ENCODE data around the gene VSIG4. TPM values are rescaled to one million over a fixed set of nuclear protein-coding genes. Genes with fewer than 3 reads are reported as not detected.

VSIG4 gene
- total and polyA plus RNA-seq, 10 of the 15 experiments (the other 5 are each of a cell fraction or from before 2014, with no cell fraction given) = 0.05 to 0.36 TPM; not detected in 8

- H3K27ac ChIP-seq (ENCODE audit: control insufficient read depth, insufficient read depth) = no peak overlapping the region
- H3K9me3 ChIP-seq (replicated peaks; ENCODE audit: control insufficient read depth, insufficient read depth, low read length) = no peaks in the 10 kb centered on the region; the same call in 1 of the 3 replicates
- H4K20me1 ChIP-seq (ENCODE audit: control insufficient read depth, insufficient read depth) = no peaks in the 10 kb centered on the region
- in situ Hi-C loops (cut with MboI) = no loop called here
- no peaks in the 10 kb centered on the region for H3K27me3 ChIP-seq (replicated peaks in 1 of 2; ENCODE audit: control insufficient read depth in 2 of 2, insufficient read depth in 2 of 2, low read length in 1 of 2)
- no peak overlapping the region for H3K4me3 ChIP-seq
- no peak for ATAC-seq
- H3K4me2 ChIP-seq (ENCODE audit: control insufficient read depth, insufficient read depth) = no peak overlapping the region
- intact Hi-C loops (cut with micrococcal nuclease; ENCODE audit: unreplicated experiment) = loop anchor here (2.0 kb wide), 1 partner anchor 31 kb away; no protein-coding TSS in a partner anchor
- no TSS peak for BruUV-seq (replicated peaks)
- no peaks in the 10 kb centered on the region for H3K79me2 ChIP-seq (ENCODE audit: control insufficient read depth, insufficient read depth, low read length)
- ChIA-PET CTCF (interaction anchor here (0.8 to 5.5 kb wide), 4 partner anchors 13 to 120 kb away, joined by 3 to 35 read pairs (median 4); no protein-coding TSS in a partner anchor), POLR2A (no interaction called here), SMC1A (ENCODE audit: uncharacterized antibody, unreplicated experiment) (interaction anchor here (0.6 to 2.0 kb wide), 6 partner anchors 12 to 122 kb away, joined by 3 to 8 read pairs (median 4); no protein-coding TSS in a partner anchor), RAD21 (ENCODE audit: unreplicated experiment) (interaction anchor here (0.9 to 5.7 kb wide), 5 partner anchors 26 to 356 kb away, joined by 3 to 47 read pairs (median 3); no protein-coding TSS in a partner anchor)
- WGBS (ENCODE audit: insufficient coverage, insufficient replicate concordance, low lambda C conversion rate, missing lambda C conversion rate) = 100% methylated on average over 3 of the region's 3 CpGs
- peaks cover 34% of the 10 kb centered on the region for H3K4me1 ChIP-seq (ENCODE audit: control insufficient read depth, insufficient read depth, low read length)
- H3K36me3 ChIP-seq (ENCODE audit: control insufficient read depth in 2 of 2, insufficient read depth in 2 of 2, low read length in 1 of 2) = no peaks in the 10 kb centered on the region
- no peak for DNase-seq (ENCODE audit: low read depth, low spot score)
- no peak overlapping the region for H3K9ac ChIP-seq (ENCODE audit: control insufficient read depth, insufficient read depth, low read length)
- H2AFZ ChIP-seq (ENCODE audit: control insufficient read depth, low read depth, low read length) = no peak overlapping the region
- TF ChIP-seq PAX5 (IDR thresholded peaks at IDR 0.05; ENCODE audit: borderline replicate concordance, low read depth, low read length) (no peak), BRCA1 (IDR thresholded peaks at IDR 0.05; ENCODE audit: low read depth, low read length) (no peak)
- no peak for FAIRE-seq
Observed at GRCh38 chrX:66043584-66043983, 3.7 kb upstream of the VSIG4 start.

- FAIRE-seq = peak; percentile 38
- in situ Hi-C loops (cut with MboI) (no loop called here), intact Hi-C loops (cut with micrococcal nuclease; ENCODE audit: unreplicated experiment) (loop anchor here (1.0 to 2.0 kb wide), 2 partner anchors 30 to 122 kb away; partner anchors contain the start of gene HEPH)
- Histone ChIP-seq H3K27ac (ENCODE audit: control insufficient read depth, insufficient read depth) (peak overlapping the region; percentile 53), H3K9me3 (replicated peaks; ENCODE audit: control insufficient read depth, insufficient read depth, low read length) (no peaks in the 10 kb centered on the region; the same call in 1 of the 3 replicates), H4K20me1 (ENCODE audit: control insufficient read depth, insufficient read depth) (no peaks in the 10 kb centered on the region), H3K36me3 (ENCODE audit: control insufficient read depth in 2 of 2, insufficient read depth in 2 of 2, low read length in 1 of 2) (no peaks in the 10 kb centered on the region), H3K79me2 (ENCODE audit: control insufficient read depth, insufficient read depth, low read length) (no peaks in the 10 kb centered on the region), H2AFZ (ENCODE audit: control insufficient read depth, low read depth, low read length) (no peak overlapping the region), H3K27me3 (replicated peaks in 1 of 2; ENCODE audit: control insufficient read depth in 2 of 2, insufficient read depth in 2 of 2, low read length in 1 of 2) (no peaks in the 10 kb centered on the region), H3K4me2 (ENCODE audit: control insufficient read depth, insufficient read depth) (peak overlapping the region; percentile 47), H3K4me1 (ENCODE audit: control insufficient read depth, insufficient read depth, low read length) (peaks cover 28% of the 10 kb centered on the region), H3K4me3 (no peak overlapping the region), H3K9ac (ENCODE audit: control insufficient read depth, insufficient read depth, low read length) (no peak overlapping the region)
- peak; percentile 59 for ATAC-seq
- ChIA-PET POLR2A (interaction anchor here (1.0 to 1.4 kb wide), 2 partner anchors 26 to 122 kb away, joined by 4 to 6 read pairs; partner anchors contain the start of gene HEPH), CTCF (interaction anchor here (0.7 to 5.5 kb wide), 7 partner anchors 12 to 121 kb away, joined by 3 to 35 read pairs (median 4); no protein-coding TSS in a partner anchor), SMC1A (ENCODE audit: uncharacterized antibody, unreplicated experiment) (interaction anchor here (0.6 to 6.0 kb wide), 13 partner anchors 8 to 319 kb away, joined by 3 to 85 read pairs (median 4); no protein-coding TSS in a partner anchor), RAD21 (ENCODE audit: unreplicated experiment) (interaction anchor here (0.6 to 3.2 kb wide), 10 partner anchors 8 to 319 kb away, joined by 3 to 20 read pairs (median 4); partner anchors contain the start of gene HEPH)
- BruUV-seq (replicated peaks) = no TSS peak
- 1% methylated on average over 3 of the region's 3 CpGs for WGBS (ENCODE audit: insufficient coverage, insufficient replicate concordance, low lambda C conversion rate, missing lambda C conversion rate)
- peak; percentile 48 for DNase-seq (ENCODE audit: low read depth, low spot score)
- TF ChIP-seq SUZ12 (IDR thresholded peaks at IDR 0.05; ENCODE audit: unreplicated experiment) = no peak
- TF ChIP-seq EP300 (IDR thresholded peaks at IDR 0.05; ENCODE audit: borderline replicate concordance in 1 of 2, control insufficient read depth in 1 of 2, low read depth in 2 of 2, low read length in 2 of 2) = peak in 1 of 2 experiments; percentile 44; a peak in 1 of 4 replicates
- TF ChIP-seq RFX5 (IDR thresholded peaks at IDR 0.05; ENCODE audit: low read depth, low read length) = no peak
- TF ChIP-seq CHD4 (IDR thresholded peaks at IDR 0.05) = no peak
- TF ChIP-seq RUNX3 (IDR thresholded peaks at IDR 0.05; ENCODE audit: low read length) = peak; percentile 52
- TF ChIP-seq MEF2B (IDR thresholded peaks at IDR 0.05; ENCODE audit: partially characterized antibody, poor library complexity, severe bottlenecking) = peak; percentile 66
- no peak for TF ChIP-seq ZNF274 (IDR thresholded peaks at IDR 0.05; ENCODE audit: insufficient read depth, insufficient read length)
- TF ChIP-seq EZH2 (IDR thresholded peaks at IDR 0.05; ENCODE audit: borderline replicate concordance, control insufficient read depth, low read depth, low read length) = no peak
- TF ChIP-seq, protein P1, sequence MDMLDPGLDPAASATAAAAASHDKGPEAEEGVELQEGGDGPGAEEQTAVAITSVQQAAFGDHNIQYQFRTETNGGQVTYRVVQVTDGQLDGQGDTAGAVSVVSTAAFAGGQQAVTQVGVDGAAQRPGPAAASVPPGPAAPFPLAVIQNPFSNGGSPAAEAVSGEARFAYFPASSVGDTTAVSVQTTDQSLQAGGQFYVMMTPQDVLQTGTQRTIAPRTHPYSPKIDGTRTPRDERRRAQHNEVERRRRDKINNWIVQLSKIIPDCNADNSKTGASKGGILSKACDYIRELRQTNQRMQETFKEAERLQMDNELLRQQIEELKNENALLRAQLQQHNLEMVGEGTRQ (IDR thresholded peaks at IDR 0.05; ENCODE audit: borderline replicate concordance, low read depth, low read length) = no peak; the same call in 1 of the 2 replicates
- no peak for TF ChIP-seq IRF3 (IDR thresholded peaks at IDR 0.05)
- no peak for TF ChIP-seq ZBED1 (IDR thresholded peaks at IDR 0.05; ENCODE audit: borderline replicate concordance)
Observed at GRCh38 chrX:66042307-66043077, 2.6 kb upstream of the VSIG4 start.

All from GM12878 (cell line).